IMR-90 (cell line): ENCODE measurements around the gene ATP2A3. TPM values are rescaled to one million over a fixed set of nuclear protein-coding genes. Genes with fewer than 3 reads are reported as not detected.

Experiments used
- ATAC-seq: fragments of 200-7000 bp; cut with Tn5 transposase; 2 replicates; pipeline ENCODE4 v1.9.1; 2020; ENCODE audit warnings: low read depth, mild to moderate bottlenecking, moderate library complexity
- BruUV-seq: library from RNA; stranded (reverse); fragments of 400-500 nt; replicated peaks from 2 replicates; lab custom pipeline; 2021; lab: Mats Ljungman, UMichigan
- CTCF ChIA-PET: fragments of 300-600 bp; formaldehyde crosslinking; extraction: SDS; loops from one replicate; lab custom pipeline; 2021; ENCODE audit warnings: antibody characterized with exemption; lab: Yijun Ruan, JAX
- POLR2A ChIA-PET: fragments of 300-600 bp; sonication (Branson Sonifier 250); formaldehyde crosslinking; loops from one replicate; lab custom pipeline; 2022; ENCODE audit warnings: antibody characterized with exemption; ENCODE audit not compliant: unreplicated experiment; lab: Charles Lee
- DNase-seq: peaks from one replicate; pipeline ENCODE4 v3.0.0; 2013
- H2AFZ ChIP-seq: replicated peaks from 2 replicates; pipeline ENCODE3; 2013; ENCODE audit warnings: low read length, mild to moderate bottlenecking; ENCODE audit not compliant: poor library complexity
- H2AK5ac ChIP-seq: 2 replicates; pipeline ENCODE4 v1.6.1; 2013; ENCODE audit warnings: low read depth, low read length, inconsistent platforms
- H2AK9ac ChIP-seq: replicated peaks from 2 replicates; pipeline ENCODE3; 2013; ENCODE audit warnings: mild to moderate bottlenecking, low read depth, low read length, moderate library complexity; ENCODE audit not compliant: poor library complexity
- H2BK120ac ChIP-seq: 2 replicates; pipeline ENCODE4 v1.6.1; 2013; ENCODE audit warnings: low read depth, low read length, inconsistent platforms
- H2BK15ac ChIP-seq: 3 replicates; pipeline ENCODE4 v1.6.1; 2013; ENCODE audit warnings: low read depth, low read length, inconsistent platforms
- H2BK20ac ChIP-seq: 2 replicates; pipeline ENCODE4 v1.6.1; 2013; ENCODE audit warnings: low read depth, mild to moderate bottlenecking, inconsistent platforms, low read length, moderate library complexity
- H2BK5ac ChIP-seq: 2 replicates; pipeline ENCODE4 v1.6.1; 2013; ENCODE audit warnings: mild to moderate bottlenecking, low read depth, low read length, inconsistent platforms; ENCODE audit not compliant: poor library complexity, severe bottlenecking
- H3K14ac ChIP-seq: replicated peaks from 2 replicates; pipeline ENCODE4 v1.6.1; 2013; ENCODE audit warnings: low read depth, low read length, inconsistent platforms
- H3K18ac ChIP-seq: 2 replicates; pipeline ENCODE4 v1.6.1; 2013; ENCODE audit warnings: low read depth, low read length, control low read depth
- H3K23ac ChIP-seq: 2 replicates; pipeline ENCODE4 v1.6.1; 2013; ENCODE audit warnings: low read depth, low read length, inconsistent platforms
- H3K27ac ChIP-seq: 2 replicates; pipeline ENCODE4 v1.5.1; 2013; ENCODE audit warnings: mild to moderate bottlenecking, control low read depth, low read length; ENCODE audit not compliant: insufficient read depth
- H3K27me3 ChIP-seq: 2 replicates; pipeline ENCODE4 v1.6.1; 2013; ENCODE audit warnings: low read length; ENCODE audit not compliant: control insufficient read depth, insufficient read depth
- H3K36me3 ChIP-seq: 2 replicates; pipeline ENCODE4 v1.6.1; 2013; ENCODE audit warnings: low read length, mixed read lengths; ENCODE audit not compliant: control insufficient read depth, insufficient read depth
- H3K4ac ChIP-seq: 2 replicates; pipeline ENCODE4 v1.6.1; 2013; ENCODE audit warnings: low read depth, low read length, inconsistent platforms
- H3K4me1 ChIP-seq: 2 replicates; pipeline ENCODE4 v1.6.1; 2013; ENCODE audit warnings: low read length, mixed read lengths; ENCODE audit not compliant: control insufficient read depth, insufficient read depth
- H3K4me2 ChIP-seq: 2 replicates; pipeline ENCODE4 v1.6.1; 2013; ENCODE audit warnings: low read depth, mild to moderate bottlenecking, control low read depth, low read length, moderate library complexity
- H3K4me3 ChIP-seq: 2 replicates; pipeline ENCODE4 v1.5.1; 2013; ENCODE audit warnings: low read depth, mild to moderate bottlenecking, control low read depth, low read length, moderate library complexity; ENCODE audit not compliant: insufficient read depth
- H3K56ac ChIP-seq: 2 replicates; pipeline ENCODE4 v1.6.1; 2013; ENCODE audit warnings: low read length, inconsistent platforms; ENCODE audit not compliant: insufficient read depth; ENCODE audit errors: extremely low read depth
- H3K79me1 ChIP-seq, 2 experiments: 2 replicates each; pipeline ENCODE4 v1.6.1; 2013; ENCODE audit warnings: low read length in 2 of 2, inconsistent platforms in 1 of 2, low read depth in 1 of 2
- H3K9ac ChIP-seq: 2 replicates; pipeline ENCODE4 v1.6.1; 2013; ENCODE audit warnings: low read depth, low read length, control low read depth
- H3K9me1 ChIP-seq: 2 replicates; pipeline ENCODE4 v1.6.1; 2013; ENCODE audit warnings: low read length, inconsistent platforms; ENCODE audit not compliant: insufficient read depth
- H3K9me3 ChIP-seq: 2 replicates; pipeline ENCODE4 v1.6.1; 2013; ENCODE audit warnings: low read length; ENCODE audit not compliant: control insufficient read depth, insufficient read depth
- H4K20me1 ChIP-seq: 2 replicates; pipeline ENCODE4 v1.6.1; 2013; ENCODE audit warnings: low read length, inconsistent platforms; ENCODE audit not compliant: insufficient read depth
- H4K5ac ChIP-seq: 2 replicates; pipeline ENCODE4 v1.6.1; 2013; ENCODE audit warnings: mild to moderate bottlenecking, low read depth, low read length, control low read depth
- H4K8ac ChIP-seq, 2 experiments: 2 replicates each; pipeline ENCODE4 v1.6.1; 2013; ENCODE audit warnings: low read depth in 2 of 2, low read length in 2 of 2, control low read depth in 1 of 2, inconsistent platforms in 1 of 2
- H4K91ac ChIP-seq: 2 replicates; pipeline ENCODE4 v1.6.1; 2013; ENCODE audit warnings: low read depth, low read length, inconsistent platforms; ENCODE audit not compliant: insufficient read depth
- BHLHE40 ChIP-seq: fragments of 150-350 bp; IDR thresholded peaks from 2 replicates; pipeline ENCODE4 v1.6.1; 2016; ENCODE audit warnings: mild to moderate bottlenecking, low read depth, low read length
- CEBPB ChIP-seq: IDR thresholded peaks from 2 replicates; pipeline ENCODE4 v1.6.1; 2012; ENCODE audit warnings: low read depth, low read length, improper control_type of control experiment
- CHD1 ChIP-seq: IDR thresholded peaks from 2 replicates; pipeline ENCODE4 v1.6.1; 2012; ENCODE audit warnings: low read depth, low read length, improper control_type of control experiment
- MAFK ChIP-seq: IDR thresholded peaks from 2 replicates; pipeline ENCODE4 v1.6.1; 2012; ENCODE audit warnings: low read depth, low read length, improper control_type of control experiment
- NFE2L2 ChIP-seq: fragments of 150-350 bp; IDR thresholded peaks from 2 replicates; pipeline ENCODE4 v1.6.1; 2016; ENCODE audit warnings: low read depth, mild to moderate bottlenecking, low read length
- POLR2A ChIP-seq: IDR thresholded peaks from 2 replicates; pipeline ENCODE4 v1.6.1; 2012; ENCODE audit warnings: mild to moderate bottlenecking, low read depth, low read length
- RAD21 ChIP-seq: IDR thresholded peaks from 2 replicates; pipeline ENCODE4 v1.6.1; 2012; ENCODE audit warnings: low read length, improper control_type of control experiment
- RCOR1 ChIP-seq: IDR thresholded peaks from 2 replicates; pipeline ENCODE4 v1.6.1; 2012; ENCODE audit warnings: mild to moderate bottlenecking, low read length, improper control_type of control experiment; ENCODE audit not compliant: insufficient replicate concordance
- RFX5 ChIP-seq: IDR thresholded peaks from 2 replicates; pipeline ENCODE4 v1.8.0; 2012; ENCODE audit warnings: low read depth, mild to moderate bottlenecking, low read length, moderate library complexity
- SMC3 ChIP-seq: fragments of 150-350 bp; IDR thresholded peaks from 2 replicates; pipeline ENCODE4 v1.6.1; 2016; ENCODE audit warnings: low read depth, mild to moderate bottlenecking, antibody characterized with exemption, low read length, moderate library complexity
- WGBS, 2 experiments: methylation state at CpG; one replicate each; pipeline versions ENCODE4 v1.1.5 to v1.1.7; 2013; ENCODE audit warnings: missing lambda C conversion rate in 2 of 2; ENCODE audit not compliant: insufficient read length in 1 of 2; ENCODE audit errors: extremely low coverage in 2 of 2; 5-methylcytosine and 5-hydroxymethylcytosine counted together
- dilution Hi-C: fragments of 300-500 bp; cut with HindIII; formaldehyde crosslinking; loops from one replicate; pipeline ENCODE4 v1.14.3; 2018; ENCODE audit warnings: low sequenced_read_pairs; ENCODE audit not compliant: unreplicated experiment
- in situ Hi-C: fragments of 300-500 bp; cut with MboI; formaldehyde crosslinking; loops from 3 replicates; pipeline ENCODE4 v1.14.3; 2019; ENCODE audit warnings: low sequenced_read_pairs, inconsistent platforms, mixed read lengths
- intact Hi-C: fragments of 100-400 bp; cut with micrococcal nuclease; formaldehyde crosslinking; loops from 2 replicates; pipeline ENCODE4 v1.10.0; 2022
- polyA plus RNA-seq, 3 experiments: library from polyadenylated mRNA; depleted of rRNA; stranded (reverse); fragments of >200 nt; gene quantifications; 2 replicates each; pipeline ENCODE4 v1.2.3, GENCODE V29; 2012; ENCODE audit warnings: low replicate concordance in 1 of 3
- total RNA-seq: library from RNA; depleted of rRNA; stranded (reverse); fragments of >200 nt; gene quantifications from 2 replicates; pipeline ENCODE4 v1.2.3, GENCODE V29; 2012
- TF ChIP-seq, protein P1 (sequence below): fragments of 150-350 bp; IDR thresholded peaks from 2 replicates; pipeline ENCODE4 v1.6.1; 2016; ENCODE audit warnings: low read depth, mild to moderate bottlenecking, low read length, moderate library complexity, borderline replicate concordance
- TF ChIP-seq, protein P2 (sequence below): fragments of 150-350 bp; IDR thresholded peaks from 2 replicates; pipeline ENCODE4 v1.6.1; 2017; ENCODE audit warnings: mild to moderate bottlenecking, antibody characterized with exemption, low read length, low read depth

Gene ATP2A3
- total and polyA plus RNA-seq, 2 of the 4 experiments (the other 2 are of a cell fraction): 0.18 to 0.63 TPM

DNA sequence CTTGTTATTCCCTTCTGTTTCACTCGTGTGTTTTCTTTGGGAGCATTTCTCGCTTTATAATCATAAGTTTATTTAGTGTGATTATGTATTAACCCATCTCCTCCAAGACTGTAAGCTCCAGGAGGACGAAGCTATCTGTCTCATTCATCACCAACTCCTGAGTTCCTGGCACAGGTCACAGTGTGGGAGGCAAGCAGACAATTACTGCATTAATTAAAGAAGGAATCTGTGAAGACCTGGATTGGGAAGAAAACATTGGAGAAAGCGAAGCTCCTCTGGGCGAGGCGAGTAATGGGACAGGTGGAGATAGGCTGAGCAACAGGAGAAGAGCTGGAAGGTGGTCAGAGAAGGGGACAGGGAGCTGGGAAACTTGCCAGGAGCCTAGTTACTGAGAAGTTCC lies 63.6 kb downstream of the ATP2A3 start (continued):
- TF ChIP-seq RCOR1 (no peak), CHD1 (no peak), SMC3 (no peak), POLR2A (no peak)

DNA sequence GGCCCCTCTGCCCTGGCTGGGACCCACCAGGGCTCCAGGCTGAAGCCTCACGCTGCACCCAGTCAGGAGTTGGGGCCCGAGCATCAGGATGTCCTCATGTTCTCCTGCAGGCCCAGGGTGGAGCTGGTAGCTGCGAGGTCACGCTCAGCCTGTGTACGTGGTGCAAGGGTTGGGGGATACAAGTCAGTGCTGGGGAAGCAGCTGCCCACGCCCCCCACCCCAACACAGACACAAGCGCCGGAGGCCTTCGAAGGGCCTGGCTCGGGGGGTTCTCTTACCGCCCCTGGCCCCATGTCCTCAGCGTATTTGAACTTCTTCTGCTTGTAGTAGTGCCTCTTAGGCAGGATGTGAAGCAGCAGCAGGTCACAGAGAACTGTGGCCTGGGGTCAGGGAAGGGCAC lies 66.5 kb downstream of the ATP2A3 start:
- Histone ChIP-seq H3K79me1 (no peaks in the 10 kb centered on the region), H3K4me3 (no peak overlapping the region), H3K36me3 (no peaks in the 10 kb centered on the region), H3K56ac (no peak overlapping the region), H3K9me3 (no peaks in the 10 kb centered on the region), H2AK9ac (no peak overlapping the region), H3K23ac (no peak overlapping the region), H2BK120ac (no peak overlapping the region), H3K27me3 (peaks cover 2% of the 10 kb centered on the region; the same call in 1 of the 2 replicates), H3K18ac (no peak overlapping the region), H2BK15ac (no peak overlapping the region), H2BK5ac (no peak overlapping the region), H2AK5ac (no peak overlapping the region), H3K9ac (no peak overlapping the region), H3K4me2 (no peak overlapping the region), H2AFZ (no peak overlapping the region), H4K20me1 (no peaks in the 10 kb centered on the region), H3K9me1 (peaks cover 17% of the 10 kb centered on the region; the same call in 1 of the 2 replicates), H4K91ac (no peak overlapping the region), H3K27ac (no peak overlapping the region), H3K4ac (no peak overlapping the region), H2BK20ac (no peak overlapping the region), H3K14ac (no peak overlapping the region), H3K4me1 (peaks cover 5% of the 10 kb centered on the region), H4K5ac (no peak overlapping the region), H4K8ac (no peak overlapping the region)
- POLR2A ChIA-PET: no interaction called here
- CTCF ChIA-PET: no interaction called here
- TF ChIP-seq CEBPB (no peak), POLR2A (no peak), RCOR1 (no peak), MAFK (no peak), CHD1 (no peak), RAD21 (no peak), SMC3 (no peak), RFX5 (no peak), NFE2L2 (no peak), BHLHE40 (no peak)
- TF ChIP-seq, protein P1, sequence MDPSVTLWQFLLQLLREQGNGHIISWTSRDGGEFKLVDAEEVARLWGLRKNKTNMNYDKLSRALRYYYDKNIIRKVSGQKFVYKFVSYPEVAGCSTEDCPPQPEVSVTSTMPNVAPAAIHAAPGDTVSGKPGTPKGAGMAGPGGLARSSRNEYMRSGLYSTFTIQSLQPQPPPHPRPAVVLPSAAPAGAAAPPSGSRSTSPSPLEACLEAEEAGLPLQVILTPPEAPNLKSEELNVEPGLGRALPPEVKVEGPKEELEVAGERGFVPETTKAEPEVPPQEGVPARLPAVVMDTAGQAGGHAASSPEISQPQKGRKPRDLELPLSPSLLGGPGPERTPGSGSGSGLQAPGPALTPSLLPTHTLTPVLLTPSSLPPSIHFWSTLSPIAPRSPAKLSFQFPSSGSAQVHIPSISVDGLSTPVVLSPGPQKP: no peak
- TF ChIP-seq, protein P2, sequence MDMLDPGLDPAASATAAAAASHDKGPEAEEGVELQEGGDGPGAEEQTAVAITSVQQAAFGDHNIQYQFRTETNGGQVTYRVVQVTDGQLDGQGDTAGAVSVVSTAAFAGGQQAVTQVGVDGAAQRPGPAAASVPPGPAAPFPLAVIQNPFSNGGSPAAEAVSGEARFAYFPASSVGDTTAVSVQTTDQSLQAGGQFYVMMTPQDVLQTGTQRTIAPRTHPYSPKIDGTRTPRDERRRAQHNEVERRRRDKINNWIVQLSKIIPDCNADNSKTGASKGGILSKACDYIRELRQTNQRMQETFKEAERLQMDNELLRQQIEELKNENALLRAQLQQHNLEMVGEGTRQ: no peak
- ATAC-seq: no peak
- WGBS, 2 experiments: 100% methylated on average over 1 of the region's 12 CpGs; no CpG with 5 or more reads in 1 of the 2 experiments
- BruUV-seq: no TSS peak
- intact Hi-C loops: no loop called here
- DNase-seq: no peak
- dilution Hi-C loops: no loop called here
- in situ Hi-C loops: no loop called here
